ENCODE measurements around the gene GBP6.
"Not testable (repeated sequence)": the region's sequence is repeated elsewhere in the genome, so short reads cannot be mapped to it uniquely, and the experiment has no call there.

GBP6 gene

GRCh38 chr1:89363638-89364536, at the start of gene GBP6:
Gene GBP6, plus strand, starts transcription at chr1:89364059. Its CDS starts 4,493 bp downstream, at chr1:89368552.
- no peak for DNase-seq

GRCh38 chr1:89322402-89322801, 41.5 kb upstream of the GBP6 start:
- DNase-seq, result no peak

- no peak for DNase-seq
These were observed 32.0 kb upstream of the GBP6 start for GRCh38 chr1:89331890-89332289.

GRCh38 chr1:89332461-89332860, 31.4 kb upstream of the GBP6 start:
- DNase-seq, result no peak

- no peak for DNase-seq
These were observed 28.4 kb upstream of the GBP6 start for GRCh38 chr1:89335486-89335885.

- DNase-seq, result no peak
These were observed 26.0 kb upstream of the GBP6 start for GRCh38 chr1:89337903-89338302.

- DNase-seq, result no peak
These were observed 24.8 kb upstream of the GBP6 start for GRCh38 chr1:89339039-89339438.

- not testable (repeated sequence) for DNase-seq
These were observed 18.4 kb upstream of the GBP6 start for GRCh38 chr1:89345479-89345878.

- no peak for DNase-seq
These were observed 16.6 kb upstream of the GBP6 start for GRCh38 chr1:89347296-89347695.

GRCh38 chr1:89350298-89350697, 13.6 kb upstream of the GBP6 start:
- DNase-seq, result no peak

GRCh38 chr1:89351597-89352311, 12.1 kb upstream of the GBP6 start:
- DNase-seq, result no peak

- DNase-seq, result no peak
These were observed 11.4 kb upstream of the GBP6 start for GRCh38 chr1:89352421-89352820.

- no peak for DNase-seq
These were observed 9.7 kb upstream of the GBP6 start for GRCh38 chr1:89354205-89354604.

- DNase-seq, result no peak
These were observed 8.8 kb upstream of the GBP6 start for GRCh38 chr1:89355056-89355455.

GRCh38 chr1:89356658-89357400, 7.0 kb upstream of the GBP6 start:
- DNase-seq, result no peak

- DNase-seq, result peak; percentile 77
These were observed 5.5 kb upstream of the GBP6 start for GRCh38 chr1:89358287-89358893.

GRCh38 chr1:89360716-89361115, 3.1 kb upstream of the GBP6 start:
- DNase-seq, result no peak

- DNase-seq, result no peak
These were observed 2.2 kb upstream of the GBP6 start for GRCh38 chr1:89361681-89362080.

GRCh38 chr1:89363196-89363595, 663 bp upstream of the GBP6 start:
- no peak for DNase-seq

GRCh38 chr1:89364954-89365550, 1.2 kb downstream of the GBP6 start:
- DNase-seq, result no peak

- DNase-seq, result no peak
These were observed 3.4 kb downstream of the GBP6 start for GRCh38 chr1:89367221-89367620.

- no peak for DNase-seq
These were observed 5.5 kb downstream of the GBP6 start for GRCh38 chr1:89369331-89369730.

GRCh38 chr1:89373810-89374209, 10.0 kb downstream of the GBP6 start:
- DNase-seq, result not testable (repeated sequence)

Measured in CD4-positive, alpha-beta T cell treated with Interferon gamma for 1 hour (primary cell).